Left cardiac atrium (tissue), 4 donors: ENCODE data around the gene FAM156A. TPM values are rescaled to one million over a fixed set of nuclear protein-coding genes. Genes with fewer than 3 reads are reported as not detected.
"Not testable (repeated sequence)": the region's sequence is repeated elsewhere in the genome, so short reads cannot be mapped to it uniquely, and the experiment has no call there.

Experiments used
- ATAC-seq, 2 donors: fragments of 200-7000 bp; cut with Tn5 transposase; one replicate each; pipeline ENCODE4 v1.9.1; 2020; ENCODE audit warnings: mild to moderate bottlenecking in 2 of 2, moderate library complexity in 2 of 2
- DNase-seq: peaks from one replicate; pipeline ENCODE4 v3.0.0-alpha.2; 2020
- intact Hi-C, 2 donors: fragments of 100-400 bp; cut with DNase I; formaldehyde crosslinking; loops; one replicate each; pipeline versions ENCODE4 v1.14.1 to v1.15.1; 2022 to 2023
- total RNA-seq, 2 donors: library from RNA; stranded (reverse); fragmentation: NEBNext Ultra II Directional; extraction: Animal tissue kit (Norgen Biotek cat#: 25700); gene quantifications; one replicate each; pipeline ENCODE4 v1.2.1, GENCODE V29; 2021
- donor health status: DM: no; HTN: yes; CAD: no.
- donor health status: DM: no; HTN: yes; CAD: no; lungs with severe emphysema.
- donor health status: DM: yes; HTN: yes; CAD: no.
- donor health status: Dilated cardiomyopathy.

Gene FAM156A
- total RNA-seq, 2 donors from 2014 or later = 9.9 to 14.2 TPM

GRCh38 chrX:52913681-52914080 lies 44.6 kb downstream of the FAM156A start:
- DNase-seq, intact Hi-C loops, ATAC-seq: not testable (repeated sequence)

GRCh38 chrX:52909313-52909969 lies 48.9 kb downstream of the FAM156A start:
- ATAC-seq, intact Hi-C loops, DNase-seq: not testable (repeated sequence)

- intact Hi-C loops, ATAC-seq, DNase-seq: not testable (repeated sequence)
Observed at GRCh38 chrX:52907900-52908299, 50.4 kb downstream of the FAM156A start.

- not testable (repeated sequence) for ATAC-seq
Observed at GRCh38 chrX:52907137-52907536, 51.2 kb downstream of the FAM156A start.

GRCh38 chrX:52906072-52906471 lies 52.2 kb downstream of the FAM156A start:
- intact Hi-C loops, ATAC-seq, DNase-seq: not testable (repeated sequence)

More at GRCh38 chrX:52907137-52907536, 51.2 kb downstream of the FAM156A start:
- DNase-seq, intact Hi-C loops: not testable (repeated sequence)

GRCh38 chrX:52905531-52905930 lies 52.8 kb downstream of the FAM156A start:
- ATAC-seq, DNase-seq, intact Hi-C loops: not testable (repeated sequence)

Other genes starting within 250 kb of the FAM156A start
- not detected for gene SSX2B, start 207.3 kb downstream of the FAM156A start, total RNA-seq
- not detected for gene SPANXN5, start 161.1 kb downstream of the FAM156A start, total RNA-seq
- gene XAGE5, start 147.2 kb downstream of the FAM156A start, total RNA-seq = not detected
- not detected for gene XAGE3, start 90.4 kb downstream of the FAM156A start, total RNA-seq
- gene FAM156B, start 61.2 kb downstream of the FAM156A start, total RNA-seq = 10 to 100 TPM; 12.1 to 12.6 TPM
- gene GPR173, start 90.3 kb upstream of the FAM156A start, total RNA-seq = 1 to 10 TPM; 1.3 to 2.8 TPM
- gene TSPYL2, start 123.8 kb upstream of the FAM156A start, total RNA-seq = 10 to 100 TPM; 33.5 to 37.4 TPM
- 1 to 10 TPM; 5.4 to 5.7 TPM for gene KANTR, start 135.6 kb upstream of the FAM156A start, total RNA-seq